ENCODE data around the gene NRG3.
A peak's percentile ranks its signal among the peaks of the same experiment; 100 is the strongest.
"Not testable (repeated sequence)": the region's sequence is repeated elsewhere in the genome, so short reads cannot be mapped to it uniquely, and the experiment has no call there.

Gene NRG3

GRCh38 chr10:82645221-82645620 lies 770.2 kb downstream of the NRG3 start:
- Histone ChIP-seq H3K4me3 (ENCODE audit: insufficient read length, low read depth) (no peak overlapping the region), H3K9me3 (ENCODE audit: insufficient read depth, low read length) (no peaks in the 10 kb centered on the region), H3K36me3 (ENCODE audit: insufficient read depth, insufficient read length, low read length) (no peaks in the 10 kb centered on the region), H3K4me1 (ENCODE audit: insufficient read depth, insufficient read length) (no peaks in the 10 kb centered on the region), H3K27me3 (ENCODE audit: insufficient read depth, insufficient read length) (no peaks in the 10 kb centered on the region), H3K9ac (ENCODE audit: insufficient read length, low read depth) (no peak overlapping the region)
- no peak for DNase-seq (ENCODE audit: low read depth, low spot score)
- TF ChIP-seq SUZ12 (IDR thresholded peaks at IDR 0.05; ENCODE audit: extremely low read depth, insufficient read depth, insufficient read length) (no peak), ZNF274 (IDR thresholded peaks at IDR 0.05; ENCODE audit: low read depth, low read length) (no peak), YY1 (IDR thresholded peaks at IDR 0.05; ENCODE audit: insufficient read depth, insufficient read length) (no peak)

- Histone ChIP-seq H3K9ac (ENCODE audit: insufficient read length, low read depth) (no peak overlapping the region), H3K9me3 (ENCODE audit: insufficient read depth, low read length) (peaks cover 10% of the 10 kb centered on the region; the same call in 1 of the 2 replicates), H3K4me1 (ENCODE audit: insufficient read depth, insufficient read length) (no peaks in the 10 kb centered on the region), H3K27me3 (ENCODE audit: insufficient read depth, insufficient read length) (no peaks in the 10 kb centered on the region), H3K36me3 (ENCODE audit: insufficient read depth, insufficient read length, low read length) (no peaks in the 10 kb centered on the region), H3K4me3 (ENCODE audit: insufficient read length, low read depth) (no peak overlapping the region)
- DNase-seq (ENCODE audit: low read depth, low spot score) = peak; percentile 27
- TF ChIP-seq YY1 (IDR thresholded peaks at IDR 0.05; ENCODE audit: insufficient read depth, insufficient read length) = no peak
- no peak for TF ChIP-seq SUZ12 (IDR thresholded peaks at IDR 0.05; ENCODE audit: extremely low read depth, insufficient read depth, insufficient read length)
- no peak for TF ChIP-seq ZNF274 (IDR thresholded peaks at IDR 0.05; ENCODE audit: low read depth, low read length)
Measured at GRCh38 chr10:82653244-82654155, 778.5 kb downstream of the NRG3 start.

GRCh38 chr10:82660205-82660604 lies 785.2 kb downstream of the NRG3 start:
- no peak for DNase-seq (ENCODE audit: low read depth, low spot score)
- TF ChIP-seq SUZ12 (IDR thresholded peaks at IDR 0.05; ENCODE audit: extremely low read depth, insufficient read depth, insufficient read length) = no peak
- TF ChIP-seq YY1 (IDR thresholded peaks at IDR 0.05; ENCODE audit: insufficient read depth, insufficient read length) = no peak
- no peak for TF ChIP-seq ZNF274 (IDR thresholded peaks at IDR 0.05; ENCODE audit: low read depth, low read length)
- no peaks in the 10 kb centered on the region for H3K4me1 ChIP-seq (ENCODE audit: insufficient read depth, insufficient read length)
- H3K9me3 ChIP-seq (ENCODE audit: insufficient read depth, low read length) = no peaks in the 10 kb centered on the region
- H3K36me3 ChIP-seq (ENCODE audit: insufficient read depth, insufficient read length, low read length) = no peaks in the 10 kb centered on the region
- H3K9ac ChIP-seq (ENCODE audit: insufficient read length, low read depth) = no peak overlapping the region
- H3K4me3 ChIP-seq (ENCODE audit: insufficient read length, low read depth) = no peak overlapping the region
- H3K27me3 ChIP-seq (ENCODE audit: insufficient read depth, insufficient read length) = no peaks in the 10 kb centered on the region

GRCh38 chr10:82660986-82661385 lies 786.0 kb downstream of the NRG3 start:
- TF ChIP-seq SUZ12 (IDR thresholded peaks at IDR 0.05; ENCODE audit: extremely low read depth, insufficient read depth, insufficient read length) = no peak
- TF ChIP-seq ZNF274 (IDR thresholded peaks at IDR 0.05; ENCODE audit: low read depth, low read length) = no peak
- TF ChIP-seq YY1 (IDR thresholded peaks at IDR 0.05; ENCODE audit: insufficient read depth, insufficient read length) = no peak
- no peak overlapping the region for H3K4me3 ChIP-seq (ENCODE audit: insufficient read length, low read depth)
- no peak for DNase-seq (ENCODE audit: low read depth, low spot score)
- H3K9ac ChIP-seq (ENCODE audit: insufficient read length, low read depth) = no peak overlapping the region
- H3K36me3 ChIP-seq (ENCODE audit: insufficient read depth, insufficient read length, low read length) = no peaks in the 10 kb centered on the region
- H3K4me1 ChIP-seq (ENCODE audit: insufficient read depth, insufficient read length) = no peaks in the 10 kb centered on the region
- no peaks in the 10 kb centered on the region for H3K9me3 ChIP-seq (ENCODE audit: insufficient read depth, low read length)
- no peaks in the 10 kb centered on the region for H3K27me3 ChIP-seq (ENCODE audit: insufficient read depth, insufficient read length)

- Histone ChIP-seq H3K27me3 (ENCODE audit: insufficient read depth, insufficient read length) (no peaks in the 10 kb centered on the region), H3K4me1 (ENCODE audit: insufficient read depth, insufficient read length) (no peaks in the 10 kb centered on the region), H3K9me3 (ENCODE audit: insufficient read depth, low read length) (no peaks in the 10 kb centered on the region), H3K9ac (ENCODE audit: insufficient read length, low read depth) (no peak overlapping the region), H3K36me3 (ENCODE audit: insufficient read depth, insufficient read length, low read length) (no peaks in the 10 kb centered on the region), H3K4me3 (ENCODE audit: insufficient read length, low read depth) (no peak overlapping the region)
- TF ChIP-seq YY1 (IDR thresholded peaks at IDR 0.05; ENCODE audit: insufficient read depth, insufficient read length) (no peak), ZNF274 (IDR thresholded peaks at IDR 0.05; ENCODE audit: low read depth, low read length) (no peak), SUZ12 (IDR thresholded peaks at IDR 0.05; ENCODE audit: extremely low read depth, insufficient read depth, insufficient read length) (no peak)
- DNase-seq (ENCODE audit: low read depth, low spot score) = no peak
Measured at GRCh38 chr10:82661701-82662100, 786.7 kb downstream of the NRG3 start.

GRCh38 chr10:82668221-82668895 lies 793.4 kb downstream of the NRG3 start:
- Histone ChIP-seq H3K4me1 (ENCODE audit: insufficient read depth, insufficient read length) (no peaks in the 10 kb centered on the region), H3K27me3 (ENCODE audit: insufficient read depth, insufficient read length) (no peaks in the 10 kb centered on the region), H3K36me3 (ENCODE audit: insufficient read depth, insufficient read length, low read length) (no peaks in the 10 kb centered on the region), H3K4me3 (ENCODE audit: insufficient read length, low read depth) (no peak overlapping the region), H3K9ac (ENCODE audit: insufficient read length, low read depth) (no peak overlapping the region), H3K9me3 (ENCODE audit: insufficient read depth, low read length) (no peaks in the 10 kb centered on the region)
- DNase-seq (ENCODE audit: low read depth, low spot score) = no peak
- TF ChIP-seq ZNF274 (IDR thresholded peaks at IDR 0.05; ENCODE audit: low read depth, low read length) (no peak), SUZ12 (IDR thresholded peaks at IDR 0.05; ENCODE audit: extremely low read depth, insufficient read depth, insufficient read length) (no peak), YY1 (IDR thresholded peaks at IDR 0.05; ENCODE audit: insufficient read depth, insufficient read length) (no peak)

- Histone ChIP-seq H3K36me3 (ENCODE audit: insufficient read depth, insufficient read length, low read length) (no peaks in the 10 kb centered on the region), H3K9ac (ENCODE audit: insufficient read length, low read depth) (no peak overlapping the region), H3K4me3 (ENCODE audit: insufficient read length, low read depth) (no peak overlapping the region), H3K9me3 (ENCODE audit: insufficient read depth, low read length) (no peaks in the 10 kb centered on the region), H3K27me3 (ENCODE audit: insufficient read depth, insufficient read length) (no peaks in the 10 kb centered on the region), H3K4me1 (ENCODE audit: insufficient read depth, insufficient read length) (no peaks in the 10 kb centered on the region)
- TF ChIP-seq YY1 (IDR thresholded peaks at IDR 0.05; ENCODE audit: insufficient read depth, insufficient read length) (no peak), ZNF274 (IDR thresholded peaks at IDR 0.05; ENCODE audit: low read depth, low read length) (no peak), SUZ12 (IDR thresholded peaks at IDR 0.05; ENCODE audit: extremely low read depth, insufficient read depth, insufficient read length) (no peak)
- DNase-seq (ENCODE audit: low read depth, low spot score) = no peak
Measured at GRCh38 chr10:82674036-82674435, 799.0 kb downstream of the NRG3 start.

- not testable (repeated sequence) for H3K36me3 ChIP-seq (ENCODE audit: insufficient read depth, insufficient read length, low read length); DNase-seq (ENCODE audit: low read depth, low spot score); H3K4me3 ChIP-seq (ENCODE audit: insufficient read length, low read depth); H3K9ac ChIP-seq (ENCODE audit: insufficient read length, low read depth); H3K27me3 ChIP-seq (ENCODE audit: insufficient read depth, insufficient read length); H3K9me3 ChIP-seq (ENCODE audit: insufficient read depth, low read length); H3K4me1 ChIP-seq (ENCODE audit: insufficient read depth, insufficient read length)
Measured at GRCh38 chr10:82677932-82678331, 802.9 kb downstream of the NRG3 start.

- not testable (repeated sequence) for H3K27me3 ChIP-seq (ENCODE audit: insufficient read depth, insufficient read length); DNase-seq (ENCODE audit: low read depth, low spot score); H3K4me1 ChIP-seq (ENCODE audit: insufficient read depth, insufficient read length); H3K36me3 ChIP-seq (ENCODE audit: insufficient read depth, insufficient read length, low read length); H3K9me3 ChIP-seq (ENCODE audit: insufficient read depth, low read length); H3K4me3 ChIP-seq (ENCODE audit: insufficient read length, low read depth); H3K9ac ChIP-seq (ENCODE audit: insufficient read length, low read depth)
Measured at GRCh38 chr10:82678451-82678850, 803.5 kb downstream of the NRG3 start.

All from NT2/D1 (cell line).